K562 (cell line): ENCODE data around the gene CYP2R1. TPM values are rescaled to one million over a fixed set of nuclear protein-coding genes. Genes with fewer than 3 reads are reported as not detected.

ENCODE experiments used
- ATAC-seq: fragments of 200-7000 bp; cut with Tn5 transposase; 3 replicates; pipeline ENCODE4 v1.9.1; 2020; ENCODE audit warnings: moderate library complexity
- BruUV-seq: library from RNA; stranded (reverse); fragments of 400-500 nt; replicated peaks from 2 replicates; lab custom pipeline; 2021; lab: Mats Ljungman, UMichigan
- CTCF ChIA-PET: fragments of 300-600 bp; formaldehyde crosslinking; extraction: SDS; loops from one replicate; lab custom pipeline; 2021; ENCODE audit warnings: low intra/inter-chr PET ratio; lab: Yijun Ruan, JAX
- POLR2A ChIA-PET: fragments of 300-600, 350-650 bp; sonication (Branson Sonifier 250); formaldehyde crosslinking; extraction: SDS; loops from one replicate; lab custom pipeline; 2021; ENCODE audit warnings: antibody characterized with exemption, inconsistent platforms; lab: Yijun Ruan, JAX
- DNase-seq, 4 experiments: peaks; one replicate each; pipeline versions ENCODE4 v3.0.0 to v3.0.0-alpha.2; 2011 to 2018; ENCODE audit warnings: low spot score in 3 of 4, mixed read lengths in 3 of 4; ENCODE audit errors: extremely low read depth in 1 of 4
- FAIRE-seq: peaks from 2 replicates; lab custom pipeline; 2011; peaks lifted over from hg19 to GRCh38; lab: Jason Lieb, UNC
- H2AFZ ChIP-seq: 2 replicates; pipeline ENCODE4 v1.6.0; 2011; ENCODE audit warnings: low read depth, low read length, control low read depth, inconsistent platforms
- H3K27ac ChIP-seq: fragments of 200-600 bp; 3 replicates; pipeline ENCODE4 v1.8.0; 2011; ENCODE audit warnings: low read depth, mild to moderate bottlenecking, control low read depth, inconsistent platforms, low read length, moderate library complexity, mixed read lengths; ENCODE audit errors: extremely low read depth
- H3K27me3 ChIP-seq, 2 experiments: fragments of 300-600 bp in 1 of 2; 2 replicates in 1 of 2; 3 replicates in 1 of 2; pipeline versions ENCODE4 v1.6.0 to v1.8.0; 2011; ENCODE audit warnings: inconsistent platforms in 2 of 2, low read length in 2 of 2, mild to moderate bottlenecking in 1 of 2, mixed read lengths in 1 of 2, moderate library complexity in 1 of 2; ENCODE audit not compliant: control insufficient read depth in 2 of 2, insufficient read depth in 2 of 2
- H3K36me3 ChIP-seq: fragments of 300-600 bp; 3 replicates; pipeline ENCODE4 v1.8.0; 2011; ENCODE audit warnings: mild to moderate bottlenecking, low read length, inconsistent platforms; ENCODE audit not compliant: control insufficient read depth, insufficient read depth
- H3K4me1 ChIP-seq, 2 experiments: fragments of 200-600 bp in 1 of 2; replicated peaks in 1 of 2; 2 replicates in 1 of 2; 3 replicates in 1 of 2; pipeline versions ENCODE4 v1.5.1 to v1.8.0; 2011; ENCODE audit warnings: inconsistent platforms in 2 of 2, low read length in 2 of 2, mild to moderate bottlenecking in 1 of 2, mixed read lengths in 1 of 2, moderate library complexity in 1 of 2; ENCODE audit not compliant: control insufficient read depth in 2 of 2, insufficient read depth in 2 of 2
- H3K4me2 ChIP-seq: 2 replicates; pipeline ENCODE4 v1.6.1; 2011; ENCODE audit warnings: low read length, control low read depth, inconsistent platforms, mixed read lengths; ENCODE audit not compliant: insufficient read depth
- H3K4me3 ChIP-seq: fragments of 200-600 bp; sonication (generic), shearing (Covaris generic); 2 replicates; pipeline ENCODE4 v1.5.1; 2016; ENCODE audit warnings: control low read depth, inconsistent platforms
- H3K79me2 ChIP-seq: fragments of 200-600 bp; 3 replicates; pipeline ENCODE4 v1.8.0; 2011; ENCODE audit warnings: low read length, inconsistent platforms; ENCODE audit not compliant: control insufficient read depth, insufficient read depth
- H3K9ac ChIP-seq, 2 experiments: 2 replicates each; pipeline versions ENCODE4 v1.6.0 to v1.6.1; 2011; ENCODE audit warnings: low read depth in 2 of 2, low read length in 2 of 2, control low read depth in 1 of 2, inconsistent platforms in 1 of 2, mild to moderate bottlenecking in 1 of 2, mixed read lengths in 1 of 2; ENCODE audit not compliant: insufficient read depth in 1 of 2
- H3K9me1 ChIP-seq: one replicate; pipeline ENCODE4 v1.6.0; 2011; ENCODE audit warnings: inconsistent platforms, mild to moderate bottlenecking, low read length, moderate library complexity; ENCODE audit not compliant: control insufficient read depth, insufficient read depth
- H3K9me3 ChIP-seq: replicated peaks from 2 replicates; pipeline ENCODE4 v1.5.1; 2011; ENCODE audit warnings: low read depth, low read length, inconsistent platforms; ENCODE audit not compliant: control insufficient read depth, insufficient read depth
- H4K20me1 ChIP-seq: replicated peaks from 2 replicates; pipeline ENCODE4 v1.6.1; 2011; ENCODE audit warnings: low read length, inconsistent platforms, mixed read lengths; ENCODE audit not compliant: control insufficient read depth, insufficient read depth
- NELFE ChIP-seq: IDR thresholded peaks from 2 replicates; pipeline ENCODE4 v1.6.1; 2011; ENCODE audit warnings: mild to moderate bottlenecking; ENCODE audit not compliant: insufficient read depth, insufficient read length
- SMAD3 ChIP-seq: fragments of 450-650 bp; formaldehyde crosslinking; conservative IDR thresholded peaks from 2 replicates; pipeline ENCODE4 v1.4.0; 2020; ENCODE audit warnings: mild to moderate bottlenecking
- WGBS: fragments of 100-300 bp; shearing (Covaris generic); methylation state at CpG from one replicate; pipeline ENCODE4 v1.1.6; 2016; ENCODE audit warnings: low coverage, mixed read lengths; ENCODE audit not compliant: insufficient coverage; ENCODE audit errors: missing lambda C conversion rate; 5-methylcytosine and 5-hydroxymethylcytosine counted together
- in situ Hi-C: fragments of 300-500 bp; cut with MboI; formaldehyde crosslinking; loops from 4 replicates; pipeline ENCODE4 v1.15.0; 2018; ENCODE audit warnings: inconsistent platforms, mixed read lengths
- intact Hi-C: fragments of 100-400 bp; cut with micrococcal nuclease; formaldehyde crosslinking; loops from 2 replicates; pipeline ENCODE4 v1.14.2; 2022
- polyA plus RNA-seq, 8 experiments: library from polyadenylated mRNA; depleted of rRNA in 4 of 8; stranded (reverse) in 5 of 8; unstranded in 3 of 8; fragments of >200 nt; fragmentation: Nextera tagmentation in 2 of 8; fragmentation: Illumina TruSeq in 1 of 8; extraction: Ambion mirVana in 2 of 8; extraction: Trizol in 1 of 8; gene quantifications; 2 replicates each; pipeline versions ENCODE4 v1.2.1 to v1.2.3, GENCODE V29; 2011 to 2014; ENCODE audit warnings: inconsistent platforms in 1 of 8, missing spikeins in 1 of 8
- total RNA-seq, 7 experiments: library from RNA; depleted of rRNA in 6 of 7; stranded (reverse); fragments of >200 nt in 6 of 7; fragmentation: Illumina TruSeq in 2 of 7; extraction: Trizol in 2 of 7; gene quantifications; 2 replicates each; pipeline versions ENCODE4 v1.2.1 to v1.2.3, GENCODE V29; 2011 to 2021; ENCODE audit warnings: low replicate concordance in 1 of 7
- TF ChIP-seq, protein P1 (sequence below): IDR thresholded peaks from 2 replicates; pipeline ENCODE4 v1.6.1; 2014; ENCODE audit warnings: antibody characterized with exemption
- TF ChIP-seq, protein P2 (sequence below): sonication (generic); IDR thresholded peaks from 2 replicates; pipeline ENCODE4 v1.6.1; 2016

Gene CYP2R1
- total and polyA plus RNA-seq, 9 of the 15 experiments (the other 6 are each of a cell fraction or from before 2014, with no cell fraction given): 19.4 to 40.5 (median 29.4) TPM

DNA sequence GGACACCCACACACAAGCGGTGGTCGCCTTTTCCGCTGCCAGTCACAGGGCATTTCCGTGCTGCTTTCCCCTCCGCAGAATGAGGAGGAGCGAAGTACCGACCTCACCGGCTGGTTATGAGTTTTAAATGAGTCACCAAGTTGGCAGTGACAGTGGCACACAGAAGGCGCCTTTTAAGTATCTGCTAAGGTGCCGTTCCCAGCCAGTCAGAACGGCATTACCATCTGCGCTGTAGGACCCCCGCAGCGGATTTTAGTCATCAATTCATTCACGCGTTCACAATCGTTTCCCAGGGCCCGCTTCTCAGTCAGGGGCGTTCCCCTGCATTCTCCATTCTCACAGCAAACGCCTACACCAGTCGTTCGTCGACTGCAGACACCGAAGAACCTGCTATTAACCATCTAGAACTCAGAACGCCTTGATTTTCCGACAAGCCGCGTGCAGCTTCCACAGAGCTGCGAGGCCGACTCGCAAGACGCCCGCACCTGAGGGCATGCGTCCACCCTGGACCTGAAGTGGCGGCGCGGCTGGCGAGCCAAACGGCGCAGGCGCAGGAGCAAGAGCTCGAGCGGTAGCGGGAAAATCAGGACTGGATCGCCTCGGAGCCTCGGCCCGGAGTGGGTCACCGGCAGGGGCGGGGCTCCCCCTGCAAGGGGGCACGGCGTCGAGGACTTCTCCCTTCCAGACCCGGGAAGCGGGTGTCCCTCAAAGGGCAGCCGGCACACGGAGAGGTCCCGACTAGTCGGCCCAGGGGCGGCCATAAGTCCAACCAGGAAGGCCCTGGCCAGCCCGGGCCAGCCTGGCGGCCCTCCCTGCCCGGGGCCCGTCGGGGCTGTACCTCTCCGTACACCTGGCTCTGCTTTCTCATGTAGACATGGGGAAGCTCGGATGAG, 642 bp downstream of the CYP2R1 start (continued):
- TF ChIP-seq SMAD3 (CRISPR knock-in tag): no peak; the same call in 1 of the 2 replicates
- TF ChIP-seq, protein P1, sequence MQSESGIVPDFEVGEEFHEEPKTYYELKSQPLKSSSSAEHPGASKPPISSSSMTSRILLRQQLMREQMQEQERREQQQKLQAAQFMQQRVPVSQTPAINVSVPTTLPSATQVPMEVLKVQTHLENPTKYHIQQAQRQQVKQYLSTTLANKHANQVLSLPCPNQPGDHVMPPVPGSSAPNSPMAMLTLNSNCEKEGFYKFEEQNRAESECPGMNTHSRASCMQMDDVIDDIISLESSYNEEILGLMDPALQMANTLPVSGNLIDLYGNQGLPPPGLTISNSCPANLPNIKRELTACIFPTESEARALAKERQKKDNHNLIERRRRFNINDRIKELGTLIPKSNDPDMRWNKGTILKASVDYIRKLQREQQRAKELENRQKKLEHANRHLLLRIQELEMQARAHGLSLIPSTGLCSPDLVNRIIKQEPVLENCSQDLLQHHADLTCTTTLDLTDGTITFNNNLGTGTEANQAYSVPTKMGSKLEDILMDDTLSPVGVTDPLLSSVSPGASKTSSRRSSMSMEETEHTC: no peak

DNA sequence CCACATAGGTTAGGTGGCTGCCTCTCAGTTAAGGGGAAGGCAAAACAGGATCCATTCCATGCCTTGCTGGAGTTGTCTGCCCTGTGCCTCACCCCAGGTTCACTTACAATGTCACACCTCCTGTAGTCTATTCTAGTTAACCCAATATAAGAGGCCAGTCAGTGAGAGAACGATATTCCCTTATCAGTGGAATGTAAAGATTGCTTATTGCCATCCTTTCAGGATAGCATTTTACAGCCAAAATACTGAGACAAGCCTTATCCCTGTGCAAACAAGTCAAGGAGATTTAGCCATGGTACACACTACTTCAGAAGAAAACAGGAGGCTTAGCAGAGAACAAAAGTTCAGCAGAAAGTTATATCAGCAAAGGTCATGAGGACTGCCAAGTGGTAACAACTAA, 5.5 kb downstream of the CYP2R1 start:
- FAIRE-seq: no peak
- 13% methylated on average over 1 of the region's 1 CpG for WGBS
- TF ChIP-seq NELFE: no peak
- TF ChIP-seq, protein P2, sequence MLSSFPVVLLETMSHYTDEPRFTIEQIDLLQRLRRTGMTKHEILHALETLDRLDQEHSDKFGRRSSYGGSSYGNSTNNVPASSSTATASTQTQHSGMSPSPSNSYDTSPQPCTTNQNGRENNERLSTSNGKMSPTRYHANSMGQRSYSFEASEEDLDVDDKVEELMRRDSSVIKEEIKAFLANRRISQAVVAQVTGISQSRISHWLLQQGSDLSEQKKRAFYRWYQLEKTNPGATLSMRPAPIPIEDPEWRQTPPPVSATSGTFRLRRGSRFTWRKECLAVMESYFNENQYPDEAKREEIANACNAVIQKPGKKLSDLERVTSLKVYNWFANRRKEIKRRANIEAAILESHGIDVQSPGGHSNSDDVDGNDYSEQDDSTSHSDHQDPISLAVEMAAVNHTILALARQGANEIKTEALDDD: peak; percentile 44; the same call in 1 of the 2 replicates

More for the DNA sequence above, 5.5 kb downstream of the CYP2R1 start:
- DNase-seq (no peak), ATAC-seq (peak; percentile 35)
- Histone ChIP-seq H2AFZ (no peak overlapping the region), H3K4me3 (no peak overlapping the region), H4K20me1 (no peaks in the 10 kb centered on the region; the same call in 1 of the 2 replicates), H3K9me3 (no peaks in the 10 kb centered on the region), H3K79me2 (peaks cover 23% of the 10 kb centered on the region), H3K27ac (no peak overlapping the region), H3K9ac (no peak overlapping the region), H3K9me1 (no peaks in the 10 kb centered on the region), H3K27me3 (no peaks in the 10 kb centered on the region), H3K36me3 (no peaks in the 10 kb centered on the region; the same call in 2 of the 3 replicates), H3K4me1 (peaks cover 8 to 13% of the 10 kb centered on the region in 2 experiments; a peak in 4 of 5 replicates), H3K4me2 (no peak overlapping the region)
- CTCF ChIA-PET: no interaction called here
- in situ Hi-C loops: no loop called here
- BruUV-seq: no TSS peak
- intact Hi-C loops: no loop called here
- POLR2A ChIA-PET: no interaction called here
